H1 (cell line): Measurements from ENCODE around the gene LPP. TPM values are rescaled to one million over a fixed set of nuclear protein-coding genes. Genes with fewer than 3 reads are reported as not detected.

ENCODE experiments used
- KDM1A ChIP-seq: fragments of 200-600, 300-600 bp; sonication (generic); IDR thresholded peaks from 2 replicates; pipeline ENCODE4 v1.7.1; 2016; ENCODE audit warnings: mild to moderate bottlenecking, low read length, borderline replicate concordance
- PHF8 ChIP-seq: fragments of 200-600 bp; sonication (generic); conservative IDR thresholded peaks from 2 replicates; pipeline ENCODE4 v1.7.1; 2012; ENCODE audit warnings: low read depth, mild to moderate bottlenecking, inconsistent platforms, low read length, moderate library complexity
- polyA plus RNA-seq, 7 experiments: library from polyadenylated mRNA; depleted of rRNA in 3 of 7; stranded (reverse) in 5 of 7; unstranded in 2 of 7; fragments of >200 nt in 5 of 7; fragments of 200-250 nt in 2 of 7; gene quantifications; 1 replicate in 5 of 7; 2 replicates in 1 of 7; 4 replicates in 1 of 7; pipeline versions ENCODE4 v1.2.1 to v1.2.3, GENCODE V29; 2011 to 2013; ENCODE audit warnings: missing spikeins in 2 of 7, mixed read lengths in 2 of 7
- total RNA-seq: library from RNA; stranded (reverse); fragmentation: NEBNext Ultra II Directional; extraction: Animal tissue kit (Norgen Biotek cat#: 25700); gene quantifications from 2 replicates; pipeline ENCODE4 v1.2.1, GENCODE V29; 2021

The LPP gene
- total and polyA plus RNA-seq, 2 of the 8 experiments (the other 6 are each of a cell fraction or from before 2014, with no cell fraction given), result 10.0 to 53.3 TPM

DNA sequence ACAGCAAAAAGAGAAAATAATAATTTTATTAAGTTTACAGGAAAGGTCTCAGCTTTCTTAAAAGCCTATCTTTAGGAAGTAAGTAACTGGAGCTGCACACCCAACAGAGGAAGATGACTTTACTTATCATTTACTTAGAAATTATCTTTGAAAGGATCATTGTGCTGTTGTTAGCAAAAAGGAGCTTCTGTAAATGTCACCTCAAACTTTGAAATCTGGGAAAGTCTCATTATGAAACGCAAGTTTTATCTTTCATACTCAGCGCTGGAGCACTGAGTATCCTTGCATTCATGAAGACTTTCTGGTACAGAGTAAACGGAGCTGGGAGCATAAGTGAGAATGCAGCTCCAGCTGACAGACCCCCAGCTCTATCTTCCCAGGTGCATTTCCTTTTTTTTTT is 526.6 kb downstream of the LPP start (continued):
- TF ChIP-seq PHF8 (no peak), KDM1A (no peak)
